GM12872 (cell line): ENCODE results near the gene LGI2.

Experiments
- CTCF ChIP-seq: IDR thresholded peaks from 3 replicates; pipeline ENCODE4 v1.5.1; 2011; ENCODE audit warnings: low read depth, mild to moderate bottlenecking, low read length, moderate library complexity; ENCODE audit not compliant: insufficient read depth

The LGI2 gene

GRCh38 chr4:24956763-24957162 lies 74.0 kb downstream of the LGI2 start:
- no peak for TF ChIP-seq CTCF

- TF ChIP-seq CTCF, result no peak
Observed at GRCh38 chr4:24956091-24956490, 74.7 kb downstream of the LGI2 start.

GRCh38 chr4:24952667-24953066 lies 78.1 kb downstream of the LGI2 start:
- no peak for TF ChIP-seq CTCF

- no peak for TF ChIP-seq CTCF
Observed at GRCh38 chr4:24949970-24950369, 80.8 kb downstream of the LGI2 start.
